ENCODE results near the gene NDFIP1.

DNA sequence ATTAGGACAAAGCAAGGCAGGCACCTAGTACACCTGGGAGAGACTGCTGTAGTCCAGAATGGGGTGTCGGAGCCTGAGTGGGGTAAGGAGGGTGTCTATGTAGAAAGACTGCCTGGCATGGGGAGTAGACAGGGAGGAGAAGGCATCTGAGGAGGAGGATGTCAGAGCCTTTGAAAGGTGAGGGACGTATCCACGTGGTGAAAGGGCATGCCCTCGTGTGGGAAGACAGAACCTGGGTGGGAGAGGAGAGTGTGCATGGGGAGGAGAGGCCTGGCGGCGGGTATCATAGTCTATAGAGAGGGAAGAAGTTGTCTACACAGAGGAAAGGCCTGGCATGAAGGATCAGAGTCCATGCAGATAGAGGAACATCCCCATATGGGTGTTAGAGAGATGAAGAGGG is 91.8 kb downstream of the NDFIP1 start:
- TF ChIP-seq, protein P1, sequence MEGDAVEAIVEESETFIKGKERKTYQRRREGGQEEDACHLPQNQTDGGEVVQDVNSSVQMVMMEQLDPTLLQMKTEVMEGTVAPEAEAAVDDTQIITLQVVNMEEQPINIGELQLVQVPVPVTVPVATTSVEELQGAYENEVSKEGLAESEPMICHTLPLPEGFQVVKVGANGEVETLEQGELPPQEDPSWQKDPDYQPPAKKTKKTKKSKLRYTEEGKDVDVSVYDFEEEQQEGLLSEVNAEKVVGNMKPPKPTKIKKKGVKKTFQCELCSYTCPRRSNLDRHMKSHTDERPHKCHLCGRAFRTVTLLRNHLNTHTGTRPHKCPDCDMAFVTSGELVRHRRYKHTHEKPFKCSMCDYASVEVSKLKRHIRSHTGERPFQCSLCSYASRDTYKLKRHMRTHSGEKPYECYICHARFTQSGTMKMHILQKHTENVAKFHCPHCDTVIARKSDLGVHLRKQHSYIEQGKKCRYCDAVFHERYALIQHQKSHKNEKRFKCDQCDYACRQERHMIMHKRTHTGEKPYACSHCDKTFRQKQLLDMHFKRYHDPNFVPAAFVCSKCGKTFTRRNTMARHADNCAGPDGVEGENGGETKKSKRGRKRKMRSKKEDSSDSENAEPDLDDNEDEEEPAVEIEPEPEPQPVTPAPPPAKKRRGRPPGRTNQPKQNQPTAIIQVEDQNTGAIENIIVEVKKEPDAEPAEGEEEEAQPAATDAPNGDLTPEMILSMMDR (conservative IDR thresholded peaks at IDR 0.05; ENCODE audit: low read depth, low read length) = no peak
- TF ChIP-seq EZH2 (IDR thresholded peaks at IDR 0.05; ENCODE audit: borderline replicate concordance, low read depth, low read length, poor library complexity, severe bottlenecking) = no peak
